ENCODE data around the gene APOC1.

The APOC1 gene

DNA sequence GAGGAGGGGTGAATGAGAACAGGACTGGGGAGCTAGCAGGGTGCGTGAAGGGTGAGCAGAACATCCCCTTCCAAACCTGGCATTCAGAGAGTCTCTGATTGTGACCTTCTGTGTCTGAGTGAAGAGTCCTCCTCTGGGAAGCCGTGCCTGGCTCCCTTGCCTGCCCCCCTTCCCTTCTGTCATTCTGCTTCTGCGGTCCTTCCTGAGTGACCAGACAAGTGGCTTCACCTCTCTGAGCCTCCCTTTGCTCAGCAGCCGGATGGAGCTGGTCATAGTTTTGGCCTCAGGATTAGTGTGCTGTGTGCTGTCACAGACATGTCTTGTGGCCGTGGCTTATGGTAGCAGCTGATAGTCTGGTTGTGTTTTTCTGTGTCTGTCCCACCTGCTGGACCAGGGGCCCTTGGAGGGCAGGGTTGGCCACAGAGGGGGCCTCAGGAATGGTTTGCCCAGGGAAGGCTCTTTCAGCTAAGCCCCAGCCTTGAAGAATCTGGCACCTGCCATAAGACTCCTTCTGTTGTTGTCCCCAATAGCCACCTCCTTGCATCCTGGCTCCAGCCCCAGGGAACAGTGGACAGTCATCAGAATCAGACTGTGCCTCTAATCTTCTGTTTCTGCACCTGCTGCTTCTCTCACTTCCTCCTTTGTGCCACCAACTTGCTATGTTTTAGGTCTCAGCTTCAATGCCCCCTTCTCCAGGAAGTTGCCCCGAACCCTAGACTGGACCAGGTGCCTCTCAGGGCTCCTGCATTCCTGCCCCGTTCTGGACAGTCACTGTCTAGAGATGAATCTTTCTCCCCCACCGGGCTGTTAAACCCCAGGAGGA lies 46.7 kb downstream of the APOC1 start:
- no peak overlapping the region for H3K4me3 ChIP-seq (replicated peaks in 1 of 2; ENCODE audit: low read depth in 2 of 2, low read length in 2 of 2)
- DNase-seq (ENCODE audit: low read depth in 2 of 2): no peak
- TF ChIP-seq, protein P1, sequence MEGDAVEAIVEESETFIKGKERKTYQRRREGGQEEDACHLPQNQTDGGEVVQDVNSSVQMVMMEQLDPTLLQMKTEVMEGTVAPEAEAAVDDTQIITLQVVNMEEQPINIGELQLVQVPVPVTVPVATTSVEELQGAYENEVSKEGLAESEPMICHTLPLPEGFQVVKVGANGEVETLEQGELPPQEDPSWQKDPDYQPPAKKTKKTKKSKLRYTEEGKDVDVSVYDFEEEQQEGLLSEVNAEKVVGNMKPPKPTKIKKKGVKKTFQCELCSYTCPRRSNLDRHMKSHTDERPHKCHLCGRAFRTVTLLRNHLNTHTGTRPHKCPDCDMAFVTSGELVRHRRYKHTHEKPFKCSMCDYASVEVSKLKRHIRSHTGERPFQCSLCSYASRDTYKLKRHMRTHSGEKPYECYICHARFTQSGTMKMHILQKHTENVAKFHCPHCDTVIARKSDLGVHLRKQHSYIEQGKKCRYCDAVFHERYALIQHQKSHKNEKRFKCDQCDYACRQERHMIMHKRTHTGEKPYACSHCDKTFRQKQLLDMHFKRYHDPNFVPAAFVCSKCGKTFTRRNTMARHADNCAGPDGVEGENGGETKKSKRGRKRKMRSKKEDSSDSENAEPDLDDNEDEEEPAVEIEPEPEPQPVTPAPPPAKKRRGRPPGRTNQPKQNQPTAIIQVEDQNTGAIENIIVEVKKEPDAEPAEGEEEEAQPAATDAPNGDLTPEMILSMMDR (IDR thresholded peaks at IDR 0.05; ENCODE audit: low read depth, low read length): no peak

DNA sequence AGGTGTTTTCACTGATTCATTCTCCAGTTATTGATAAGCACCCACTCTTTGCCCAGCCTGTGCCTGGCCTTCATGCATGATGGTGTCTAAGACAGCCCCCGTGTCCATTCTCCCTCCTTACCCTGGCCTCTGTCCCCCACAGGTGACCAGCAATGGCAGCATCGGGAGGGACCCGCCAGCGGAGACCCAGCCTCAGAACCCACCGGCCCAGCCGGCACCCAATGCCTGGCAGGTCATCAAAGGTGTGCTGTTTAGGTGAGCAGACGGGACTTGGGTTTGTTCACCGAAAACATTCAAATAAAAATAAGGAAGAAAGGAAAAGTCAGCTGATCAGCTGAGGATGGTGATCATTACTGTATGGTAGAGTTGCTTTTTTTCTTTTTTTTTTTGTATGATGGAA lies 47.4 kb downstream of the APOC1 start:
- DNase-seq (ENCODE audit: low read depth in 2 of 2): no peak
- TF ChIP-seq, protein P1 (IDR thresholded peaks at IDR 0.05; ENCODE audit: low read depth, low read length): no peak
- H3K4me3 ChIP-seq (replicated peaks in 1 of 2; ENCODE audit: low read depth in 2 of 2, low read length in 2 of 2): no peak overlapping the region

DNA sequence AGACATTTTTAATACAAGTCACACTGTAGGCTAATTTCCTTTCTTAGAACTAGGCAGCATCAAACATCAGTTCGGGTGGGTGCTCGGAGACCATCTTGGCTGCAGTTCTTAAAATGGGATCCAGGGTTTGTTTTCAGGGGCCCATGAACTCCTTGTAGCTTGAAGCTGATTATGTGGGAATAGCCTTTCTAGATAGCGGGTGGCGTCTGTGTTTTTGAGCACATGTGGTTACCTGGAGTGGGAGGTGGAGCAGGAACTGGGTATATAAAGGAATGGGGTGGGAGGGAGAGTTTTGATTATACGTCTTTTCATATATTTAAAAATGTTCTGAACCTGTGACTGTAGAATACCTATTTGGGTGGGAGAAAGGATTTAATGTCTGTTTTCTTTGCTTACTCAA lies 53.7 kb downstream of the APOC1 start:
- no peak overlapping the region for H3K4me3 ChIP-seq (replicated peaks in 1 of 2; ENCODE audit: low read depth in 2 of 2, low read length in 2 of 2)
- TF ChIP-seq, protein P1 (IDR thresholded peaks at IDR 0.05; ENCODE audit: low read depth, low read length): no peak
- DNase-seq (ENCODE audit: low read depth in 2 of 2): no peak

DNA sequence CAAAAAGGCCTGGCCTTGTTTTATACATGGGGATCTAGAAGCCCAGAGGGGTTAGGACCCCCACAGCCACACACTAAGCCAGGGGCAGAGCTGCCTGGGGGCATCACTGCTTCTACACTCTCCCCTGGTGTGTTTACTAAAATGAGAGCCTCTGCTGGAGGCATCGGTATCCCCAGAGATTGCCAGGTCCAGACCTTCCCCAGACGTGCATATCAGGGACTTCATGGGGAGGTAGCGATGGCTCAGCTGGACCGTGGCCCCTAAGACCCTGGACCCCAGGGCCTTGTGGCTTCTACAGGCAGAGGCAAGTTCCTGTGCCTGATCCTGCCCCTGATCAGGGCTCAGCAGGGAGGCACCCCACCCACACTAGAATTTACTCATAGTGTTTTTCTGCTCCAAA lies 54.3 kb downstream of the APOC1 start:
- no peak overlapping the region for H3K4me3 ChIP-seq (replicated peaks in 1 of 2; ENCODE audit: low read depth in 2 of 2, low read length in 2 of 2)
- DNase-seq (ENCODE audit: low read depth in 2 of 2): no peak
- TF ChIP-seq, protein P1 (IDR thresholded peaks at IDR 0.05; ENCODE audit: low read depth, low read length): no peak

Data from cardiac fibroblast (primary cell).